ENCODE results near the gene MATCAP1. TPM values are rescaled to one million over a fixed set of nuclear protein-coding genes. Genes with fewer than 3 reads are reported as not detected.

MATCAP1 gene
- polyA plus RNA-seq, 1 donor (not counting 4 experiments of a cell fraction or from before 2014, with no cell fraction given) = 13.3 TPM

GRCh38 chr16:67177743-67178699, 5.7 kb downstream of the MATCAP1 start:
- H3K9ac ChIP-seq (ENCODE audit: control insufficient read depth, extremely low read depth, insufficient read depth, low read length) = peak overlapping the region; percentile 44
- no peaks in the 10 kb centered on the region for H3K9me3 ChIP-seq (ENCODE audit: control insufficient read depth, low read depth, low read length)
- peaks cover 0 to 3% of the 10 kb centered on the region in 2 experiments for H3K36me3 ChIP-seq (ENCODE audit: control insufficient read depth in 2 of 2, extremely low read depth in 1 of 2, insufficient read depth in 2 of 2, low read length in 2 of 2)
- no peaks in the 10 kb centered on the region for H3K9me1 ChIP-seq (ENCODE audit: control insufficient read depth, extremely low read depth, insufficient read depth, low read length)
- H3K27ac ChIP-seq (ENCODE audit: control insufficient read depth, insufficient read depth, low read length) = no peak overlapping the region
- dilution Hi-C loops (cut with MboI; ENCODE audit: extremely low pct_ligation_motif_present, low sequenced_read_pairs) = no loop called here
- H3K79me2 ChIP-seq (ENCODE audit: control insufficient read depth, insufficient read depth, low read length) = peaks cover 6% of the 10 kb centered on the region
- no peaks in the 10 kb centered on the region for H4K20me1 ChIP-seq (ENCODE audit: control insufficient read depth, extremely low read depth, insufficient read depth, low read length)
- peak overlapping the region; percentile 35 to 48 (median 48) for H3K4me3 ChIP-seq (ENCODE audit: control insufficient read depth in 2 of 3, extremely low read depth in 1 of 3, insufficient read depth in 2 of 3, low read depth in 1 of 3, low read length in 3 of 3)
- peaks cover 57% of the 10 kb centered on the region for H3K4me1 ChIP-seq (ENCODE audit: control insufficient read depth, extremely low read depth, insufficient read depth, low read length)
- DNase-seq (ENCODE audit: low read depth, low spot score) (no peak), FAIRE-seq (peak; percentile 17)
- TF ChIP-seq EZH2 (IDR thresholded peaks at IDR 0.05; ENCODE audit: low read length) (no peak), CTCF (optimal IDR thresholded peaks at IDR 0.05 in 1 of 3, IDR thresholded peaks at IDR 0.05 in 1 of 3, conservative IDR thresholded peaks at IDR 0.05 in 1 of 3; ENCODE audit: extremely low read depth in 1 of 3, insufficient read depth in 2 of 3, low read length in 3 of 3) (peak in 2 of 3 experiments; percentile 8 to 19)
- H3K27me3 ChIP-seq (ENCODE audit: control insufficient read depth, extremely low read depth, insufficient read depth, low read length) = no peaks in the 10 kb centered on the region
- H3K4me2 ChIP-seq (ENCODE audit: control insufficient read depth, extremely low read depth, insufficient read depth, low read depth, low read length) = peak overlapping the region; percentile 75
- H2AFZ ChIP-seq (ENCODE audit: control insufficient read depth, low read length) = peak overlapping the region; percentile 58

GRCh38 chr16:67176662-67177061, 7.1 kb downstream of the MATCAP1 start:
- DNase-seq (ENCODE audit: low read depth, low spot score) = no peak
- no peaks in the 10 kb centered on the region for H4K20me1 ChIP-seq (ENCODE audit: control insufficient read depth, extremely low read depth, insufficient read depth, low read length)
- dilution Hi-C loops (cut with MboI; ENCODE audit: extremely low pct_ligation_motif_present, low sequenced_read_pairs) = no loop called here
- no peaks in the 10 kb centered on the region for H3K9me1 ChIP-seq (ENCODE audit: control insufficient read depth, extremely low read depth, insufficient read depth, low read length)
- no peaks in the 10 kb centered on the region for H3K79me2 ChIP-seq (ENCODE audit: control insufficient read depth, insufficient read depth, low read length)
- H3K27ac ChIP-seq (ENCODE audit: control insufficient read depth, insufficient read depth, low read length) = no peak overlapping the region
- no peak overlapping the region for H3K9ac ChIP-seq (ENCODE audit: control insufficient read depth, extremely low read depth, insufficient read depth, low read length)
- peaks cover 46% of the 10 kb centered on the region for H3K4me1 ChIP-seq (ENCODE audit: control insufficient read depth, extremely low read depth, insufficient read depth, low read length)
- H3K4me3 ChIP-seq (ENCODE audit: control insufficient read depth in 2 of 3, extremely low read depth in 1 of 3, insufficient read depth in 2 of 3, low read depth in 1 of 3, low read length in 3 of 3) = no peak overlapping the region
- H3K27me3 ChIP-seq (ENCODE audit: control insufficient read depth, extremely low read depth, insufficient read depth, low read length) = no peaks in the 10 kb centered on the region
- no peak for TF ChIP-seq CTCF (optimal IDR thresholded peaks at IDR 0.05 in 1 of 3, IDR thresholded peaks at IDR 0.05 in 1 of 3, conservative IDR thresholded peaks at IDR 0.05 in 1 of 3; ENCODE audit: extremely low read depth in 1 of 3, insufficient read depth in 2 of 3, low read length in 3 of 3)
- no peak for TF ChIP-seq EZH2 (IDR thresholded peaks at IDR 0.05; ENCODE audit: low read length)
- no peak overlapping the region for H2AFZ ChIP-seq (ENCODE audit: control insufficient read depth, low read length)
- FAIRE-seq = no peak
- H3K36me3 ChIP-seq (ENCODE audit: control insufficient read depth in 2 of 2, extremely low read depth in 1 of 2, insufficient read depth in 2 of 2, low read length in 2 of 2) = peaks cover 0 to 3% of the 10 kb centered on the region in 2 experiments
- no peak overlapping the region for H3K4me2 ChIP-seq (ENCODE audit: control insufficient read depth, extremely low read depth, insufficient read depth, low read depth, low read length)
- H3K9me3 ChIP-seq (ENCODE audit: control insufficient read depth, low read depth, low read length) = no peaks in the 10 kb centered on the region
